Body of pancreas (tissue), 4 donors: ENCODE measurements around the gene DIPK1A.

Experiments used
- POLR2A ChIP-seq, 3 donors: fragments of 450-650 bp; IDR thresholded peaks; one replicate each; pipeline ENCODE4 v1.6.1; 2016; ENCODE audit warnings: antibody characterized with exemption in 3 of 3, mild to moderate bottlenecking in 2 of 3
- TF ChIP-seq, protein P1 (sequence below), 7 experiments: fragments of 450-650 bp in 4 of 7; fragments of 200-600 bp in 3 of 7; sonication (generic) in 3 of 7; IDR thresholded peaks; one replicate each; pipeline ENCODE4 v1.5.1; 2016 to 2019; ENCODE audit warnings: antibody characterized with exemption in 7 of 7

DNA sequence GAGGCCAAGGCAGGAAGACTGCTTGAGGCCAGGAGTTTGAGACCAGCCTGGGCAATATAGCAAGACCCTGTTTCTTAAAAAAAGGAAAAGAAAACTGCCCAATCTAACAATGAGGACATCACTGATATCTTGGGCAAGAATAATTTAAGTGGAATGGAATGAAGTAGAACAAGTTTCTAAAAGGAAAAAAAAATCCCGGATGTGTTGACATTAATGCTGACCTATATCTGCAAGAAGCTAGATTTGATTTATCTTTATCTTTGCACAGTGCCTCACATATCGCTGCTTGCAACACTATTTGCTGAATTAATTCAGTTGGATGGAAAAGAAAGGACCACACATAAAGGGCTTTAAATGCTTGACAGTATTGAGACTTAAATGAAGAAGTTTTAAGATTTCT, 27.8 kb downstream of the DIPK1A start:
- TF ChIP-seq, protein P1, sequence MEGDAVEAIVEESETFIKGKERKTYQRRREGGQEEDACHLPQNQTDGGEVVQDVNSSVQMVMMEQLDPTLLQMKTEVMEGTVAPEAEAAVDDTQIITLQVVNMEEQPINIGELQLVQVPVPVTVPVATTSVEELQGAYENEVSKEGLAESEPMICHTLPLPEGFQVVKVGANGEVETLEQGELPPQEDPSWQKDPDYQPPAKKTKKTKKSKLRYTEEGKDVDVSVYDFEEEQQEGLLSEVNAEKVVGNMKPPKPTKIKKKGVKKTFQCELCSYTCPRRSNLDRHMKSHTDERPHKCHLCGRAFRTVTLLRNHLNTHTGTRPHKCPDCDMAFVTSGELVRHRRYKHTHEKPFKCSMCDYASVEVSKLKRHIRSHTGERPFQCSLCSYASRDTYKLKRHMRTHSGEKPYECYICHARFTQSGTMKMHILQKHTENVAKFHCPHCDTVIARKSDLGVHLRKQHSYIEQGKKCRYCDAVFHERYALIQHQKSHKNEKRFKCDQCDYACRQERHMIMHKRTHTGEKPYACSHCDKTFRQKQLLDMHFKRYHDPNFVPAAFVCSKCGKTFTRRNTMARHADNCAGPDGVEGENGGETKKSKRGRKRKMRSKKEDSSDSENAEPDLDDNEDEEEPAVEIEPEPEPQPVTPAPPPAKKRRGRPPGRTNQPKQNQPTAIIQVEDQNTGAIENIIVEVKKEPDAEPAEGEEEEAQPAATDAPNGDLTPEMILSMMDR (IDR thresholded peaks at IDR 0.05) = no peak
- no peak for TF ChIP-seq POLR2A (IDR thresholded peaks at IDR 0.05)
